H1 (cell line): ENCODE data around the gene TOR1A. TPM values are rescaled to one million over a fixed set of nuclear protein-coding genes. Genes with fewer than 3 reads are reported as not detected.

ENCODE experiments used
- CTCF ChIA-PET: fragments of 300-600 bp; sonication (Branson Sonifier 250); formaldehyde crosslinking; loops from one replicate; lab custom pipeline; 2021; ENCODE audit not compliant: partially characterized antibody; lab: Charles Lee
- POLR2A ChIA-PET: fragments of 300-600 bp; sonication (Branson Sonifier 250); formaldehyde crosslinking; loops from one replicate; lab custom pipeline; 2021; ENCODE audit warnings: inconsistent platforms; ENCODE audit not compliant: partially characterized antibody; lab: Charles Lee
- DNase-seq, 2 experiments: peaks; one replicate each; pipeline versions ENCODE4 v3.0.0 to v3.0.0-alpha.2; 2010 to 2022; ENCODE audit warnings: low spot score in 2 of 2, low read depth in 1 of 2, mixed read lengths in 1 of 2
- FAIRE-seq: peaks from 2 replicates; lab custom pipeline; 2011; peaks lifted over from hg19 to GRCh38; lab: Jason Lieb, UNC
- H2AFZ ChIP-seq: 2 replicates; pipeline ENCODE4 v1.8.1; 2012; ENCODE audit warnings: low read length, inconsistent platforms
- H2AK5ac ChIP-seq: 2 replicates; pipeline ENCODE4 v1.6.1; 2013; ENCODE audit warnings: low read depth, low read length
- H2BK120ac ChIP-seq: replicated peaks from 2 replicates; pipeline ENCODE3; 2013; ENCODE audit warnings: low read depth, low read length, inconsistent platforms
- H2BK12ac ChIP-seq: 2 replicates; pipeline ENCODE4 v1.6.1; 2013; ENCODE audit warnings: low read depth, low read length
- H2BK15ac ChIP-seq: 2 replicates; pipeline ENCODE4 v1.6.1; 2013; ENCODE audit warnings: low read length
- H2BK20ac ChIP-seq: 2 replicates; pipeline ENCODE4 v1.6.1; 2013; ENCODE audit warnings: low read length
- H2BK5ac ChIP-seq: 2 replicates; pipeline ENCODE4 v1.6.1; 2013; ENCODE audit warnings: low read depth, low read length
- H3K14ac ChIP-seq: 2 replicates; pipeline ENCODE4 v1.6.1; 2013; ENCODE audit warnings: inconsistent platforms; ENCODE audit not compliant: insufficient read length
- H3K18ac ChIP-seq: 2 replicates; pipeline ENCODE4 v1.6.1; 2013; ENCODE audit warnings: low read length; ENCODE audit errors: extremely low read depth
- H3K23ac ChIP-seq: 2 replicates; pipeline ENCODE4 v1.6.1; 2013; ENCODE audit warnings: inconsistent platforms; ENCODE audit not compliant: insufficient read length
- H3K23me2 ChIP-seq: 2 replicates; pipeline ENCODE4 v1.6.1; 2013; ENCODE audit warnings: low read depth, low read length
- H3K27ac ChIP-seq: 2 replicates; pipeline ENCODE4 v1.6.1; 2011; ENCODE audit warnings: low read depth, low read length, inconsistent platforms
- H3K27me3 ChIP-seq, 4 experiments: replicated peaks in 1 of 4; 1 replicate in 1 of 4; 2 replicates in 3 of 4; pipeline versions ENCODE4 v1.6.1 to v1.8.1; 2011 to 2013; ENCODE audit warnings: low read length in 3 of 4, mild to moderate bottlenecking in 3 of 4, inconsistent platforms in 2 of 4, mixed read lengths in 2 of 4, moderate library complexity in 1 of 4; ENCODE audit not compliant: control insufficient read depth in 3 of 4, insufficient read depth in 3 of 4; ENCODE audit errors: extremely low read depth in 1 of 4
- H3K36me3 ChIP-seq, 4 experiments: 2 replicates each; pipeline versions ENCODE4 v1.6.1 to v1.8.1; 2011 to 2013; ENCODE audit warnings: mild to moderate bottlenecking in 4 of 4, low read length in 3 of 4, moderate library complexity in 2 of 4, control low read depth in 1 of 4, inconsistent platforms in 1 of 4; ENCODE audit not compliant: insufficient read depth in 4 of 4, control insufficient read depth in 2 of 4
- H3K4ac ChIP-seq: replicated peaks from 2 replicates; pipeline ENCODE3; 2013; ENCODE audit warnings: low read length, low read depth, mixed read lengths, inconsistent platforms; ENCODE audit not compliant: insufficient read length
- H3K4me1 ChIP-seq, 4 experiments: replicated peaks in 1 of 4; 1 replicate in 1 of 4; 2 replicates in 3 of 4; pipeline versions ENCODE4 v1.6.1 to v1.8.1; 2011 to 2013; ENCODE audit warnings: low read length in 3 of 4, inconsistent platforms in 2 of 4, mixed read lengths in 1 of 4; ENCODE audit not compliant: insufficient read depth in 4 of 4, control insufficient read depth in 3 of 4
- H3K4me2 ChIP-seq, 2 experiments: 2 replicates each; pipeline versions ENCODE4 v1.6.1 to v1.8.1; 2011 to 2013; ENCODE audit warnings: low read depth in 2 of 2, low read length in 2 of 2, control low read depth in 1 of 2, inconsistent platforms in 1 of 2, mild to moderate bottlenecking in 1 of 2; ENCODE audit not compliant: insufficient read depth in 1 of 2
- H3K4me3 ChIP-seq, 4 experiments: fragments of 200-600, 300-600 bp in 1 of 4; sonication (generic), shearing (Covaris generic), sonication (Bioruptor Twin) in 1 of 4; 2 replicates each; pipeline versions ENCODE4 v1.5.1 to v1.8.1; 2011 to 2016; ENCODE audit warnings: low read length in 4 of 4, low read depth in 3 of 4, control low read depth in 2 of 4, inconsistent platforms in 2 of 4, mild to moderate bottlenecking in 2 of 4, mixed read lengths in 1 of 4, moderate library complexity in 1 of 4; ENCODE audit not compliant: insufficient read depth in 2 of 4; ENCODE audit errors: extremely low read depth in 1 of 4
- H3K56ac ChIP-seq: replicated peaks from 2 replicates; pipeline ENCODE3; 2013; ENCODE audit warnings: low read depth, mild to moderate bottlenecking, mixed read lengths, low read length, inconsistent platforms; ENCODE audit not compliant: insufficient read length
- H3K79me1 ChIP-seq: 2 replicates; pipeline ENCODE4 v1.6.1; 2013; ENCODE audit warnings: low read depth, low read length, control low read depth
- H3K79me2 ChIP-seq, 2 experiments: 2 replicates each; pipeline versions ENCODE4 v1.6.1 to v1.8.1; 2012 to 2013; ENCODE audit warnings: low read length in 2 of 2, mild to moderate bottlenecking in 2 of 2, inconsistent platforms in 1 of 2; ENCODE audit not compliant: insufficient read depth in 2 of 2, control insufficient read depth in 1 of 2
- H3K9ac ChIP-seq, 4 experiments: replicated peaks in 1 of 4; 1 replicate in 1 of 4; 2 replicates in 3 of 4; pipeline versions ENCODE4 v1.6.1 to v1.8.1; 2011 to 2013; ENCODE audit warnings: low read depth in 3 of 4, low read length in 3 of 4, control low read depth in 2 of 4, mild to moderate bottlenecking in 2 of 4, moderate library complexity in 2 of 4, inconsistent platforms in 1 of 4; ENCODE audit errors: extremely low read depth in 1 of 4
- H3K9me3 ChIP-seq, 2 experiments: 2 replicates each; pipeline versions ENCODE4 v1.6.1 to v1.8.1; 2012 to 2013; ENCODE audit warnings: mild to moderate bottlenecking in 2 of 2, moderate library complexity in 2 of 2, control low read depth in 1 of 2, inconsistent platforms in 1 of 2, low read depth in 1 of 2, low read length in 1 of 2, mixed read lengths in 1 of 2; ENCODE audit not compliant: insufficient read depth in 2 of 2
- H4K20me1 ChIP-seq, 2 experiments: replicated peaks in 1 of 2; 2 replicates each; pipeline versions ENCODE3 to v1.8.1; 2011 to 2013; ENCODE audit warnings: inconsistent platforms in 2 of 2, low read length in 2 of 2, mild to moderate bottlenecking in 1 of 2; ENCODE audit not compliant: insufficient read depth in 2 of 2, control insufficient read depth in 1 of 2
- H4K5ac ChIP-seq: 2 replicates; pipeline ENCODE4 v1.6.1; 2013; ENCODE audit warnings: low read length, low read depth, mixed read lengths, inconsistent platforms; ENCODE audit not compliant: insufficient read length
- H4K8ac ChIP-seq: 2 replicates; pipeline ENCODE4 v1.8.0; 2013; ENCODE audit warnings: mild to moderate bottlenecking, moderate library complexity, low read length, inconsistent platforms; ENCODE audit not compliant: insufficient read depth; ENCODE audit errors: extremely low read depth
- H4K91ac ChIP-seq: replicated peaks from 2 replicates; pipeline ENCODE3; 2013; ENCODE audit warnings: low read length, mixed read lengths, inconsistent platforms; ENCODE audit not compliant: insufficient read length
- BCL11A ChIP-seq, 2 experiments: IDR thresholded peaks; one replicate each; pipeline ENCODE4 v1.6.1; 2011; ENCODE audit warnings: low read depth in 2 of 2, low read length in 2 of 2, mild to moderate bottlenecking in 2 of 2
- BRCA1 ChIP-seq: IDR thresholded peaks from 2 replicates; pipeline ENCODE4 v1.6.1; 2012; ENCODE audit warnings: low read depth, low read length, improper control_type of control experiment
- CHD1 ChIP-seq: IDR thresholded peaks from 2 replicates; pipeline ENCODE4 v1.6.1; 2012; ENCODE audit warnings: low read depth, low read length, improper control_type of control experiment
- CTBP2 ChIP-seq: IDR thresholded peaks from 2 replicates; pipeline ENCODE4 v1.7.0; 2011; ENCODE audit warnings: borderline replicate concordance, mild to moderate bottlenecking, moderate library complexity, mixed read lengths, low read length; ENCODE audit not compliant: insufficient read depth, insufficient read length
- EZH2 ChIP-seq: fragments of 200-600 bp; sonication (generic); IDR thresholded peaks from 2 replicates; pipeline ENCODE4 v1.7.1; 2012; ENCODE audit warnings: low read depth, mild to moderate bottlenecking, moderate library complexity, low read length, inconsistent platforms; ENCODE audit not compliant: severe bottlenecking
- PHF8 ChIP-seq: fragments of 200-600 bp; sonication (generic); conservative IDR thresholded peaks from 2 replicates; pipeline ENCODE4 v1.7.1; 2012; ENCODE audit warnings: low read depth, mild to moderate bottlenecking, inconsistent platforms, low read length, moderate library complexity
- RFX5 ChIP-seq: IDR thresholded peaks from 2 replicates; pipeline ENCODE4 v1.6.1; 2011; ENCODE audit warnings: low read depth, low read length, improper control_type of control experiment, borderline replicate concordance
- TBP ChIP-seq: IDR thresholded peaks from 2 replicates; pipeline ENCODE4 v1.6.1; 2011; ENCODE audit warnings: low read depth, low read length, improper control_type of control experiment
- WGBS, 2 experiments: shearing (Covaris generic) in 1 of 2; methylation state at CpG; one replicate each; pipeline versions ENCODE4 v1.1.6 to v1.1.7; 2013 to 2015; ENCODE audit warnings: low lambda C conversion rate in 2 of 2, mixed read lengths in 2 of 2, inconsistent platforms in 1 of 2, low coverage in 1 of 2, missing lambda C conversion rate in 1 of 2; ENCODE audit not compliant: insufficient replicate concordance in 2 of 2, insufficient coverage in 1 of 2, insufficient read length in 1 of 2; ENCODE audit errors: extremely low coverage in 1 of 2, missing lambda C conversion rate in 1 of 2; 5-methylcytosine and 5-hydroxymethylcytosine counted together
- polyA plus RNA-seq, 7 experiments: library from polyadenylated mRNA; depleted of rRNA in 3 of 7; stranded (reverse) in 5 of 7; unstranded in 2 of 7; fragments of >200 nt in 5 of 7; fragments of 200-250 nt in 2 of 7; gene quantifications; 1 replicate in 5 of 7; 2 replicates in 1 of 7; 4 replicates in 1 of 7; pipeline versions ENCODE4 v1.2.1 to v1.2.3, GENCODE V29; 2011 to 2013; ENCODE audit warnings: missing spikeins in 2 of 7, mixed read lengths in 2 of 7
- total RNA-seq: library from RNA; stranded (reverse); fragmentation: NEBNext Ultra II Directional; extraction: Animal tissue kit (Norgen Biotek cat#: 25700); gene quantifications from 2 replicates; pipeline ENCODE4 v1.2.1, GENCODE V29; 2021
- TF ChIP-seq, protein P1 (sequence below): IDR thresholded peaks from 2 replicates; pipeline ENCODE4 v1.6.1; 2012; ENCODE audit warnings: low read length, inconsistent platforms

Gene TOR1A
- total and polyA plus RNA-seq, 2 of the 8 experiments (the other 6 are each of a cell fraction or from before 2014, with no cell fraction given), result 37.6 to 46.7 TPM

DNA sequence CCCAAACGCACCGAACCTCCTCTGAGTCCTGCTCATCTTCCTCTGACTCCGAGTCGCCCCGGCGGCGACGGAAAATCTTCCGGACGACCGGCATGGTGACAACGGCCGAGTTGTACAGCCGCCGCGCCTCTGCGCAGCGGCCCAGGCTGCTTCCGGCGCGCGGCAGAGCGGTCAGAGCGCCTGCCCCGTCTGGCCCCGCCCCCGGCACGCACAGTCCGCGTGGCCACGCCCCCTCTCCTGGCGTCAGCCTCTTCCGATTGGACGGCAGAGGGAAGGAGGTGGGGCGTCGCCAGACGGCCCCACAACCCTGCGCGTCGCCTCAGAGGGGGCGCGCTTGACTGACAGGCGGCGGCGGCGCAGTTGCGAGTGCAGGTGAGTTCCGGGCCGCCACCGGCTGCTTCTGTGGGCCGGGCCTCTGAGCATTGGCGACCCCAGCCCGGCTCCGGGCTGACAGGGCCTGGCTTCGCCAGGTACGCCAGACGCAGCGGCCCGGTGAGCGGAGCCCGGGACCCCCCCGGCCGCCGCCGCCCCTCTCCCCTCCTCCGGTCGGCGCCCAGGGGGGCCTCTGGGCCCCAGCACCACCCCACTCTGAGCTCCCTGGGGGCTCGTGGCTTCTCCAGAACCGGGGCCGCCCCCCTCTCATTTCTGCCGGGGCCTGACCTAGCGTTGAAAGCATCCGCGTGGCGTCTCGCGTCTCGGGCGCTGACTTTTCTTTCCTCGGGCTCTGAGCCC is 11.4 kb upstream of the TOR1A start, which contains the start of the genes C9orf78 and USP20:
TSS of gene C9orf78 (minus strand) at position 148 of the 732 bp plus-strand sequence. CDS start at position 94, 54 bp downstream.
TSS of gene USP20 (plus strand) at position 331 of the 732 bp plus-strand sequence. CDS start 17,098 bp downstream, outside the sequence.
- peak within 1 kb of the TSS; percentile 54 to 73 (median 70) for H3K9ac ChIP-seq
- no peak within 1 kb of the TSS for H2BK5ac ChIP-seq
- H3K4me2 ChIP-seq, result peak within 1 kb of the TSS; percentile 87 to 97
- H3K4me1 ChIP-seq, result peaks cover 5 to 14% (median 9%) of the 10 kb centered on the region in 4 experiments; a peak in 6 of 7 replicates
- peaks cover 0 to 3% of the 10 kb centered on the region in 2 experiments for H4K20me1 ChIP-seq
- POLR2A ChIA-PET, result interaction anchor here (0.6 to 1.6 kb wide), 5 partner anchors 9 to 23 kb away, joined by 3 to 6 read pairs (median 3); partner anchors contain the start of gene TOR1A
- peak within 1 kb of the TSS; percentile 60 for H3K56ac ChIP-seq
- no peak within 1 kb of the TSS for H2BK12ac ChIP-seq
- H3K14ac ChIP-seq, result no peak within 1 kb of the TSS
- H3K79me1 ChIP-seq, result peaks cover 6% of the 10 kb centered on the region
- FAIRE-seq (no peak), DNase-seq (peak; percentile 93 to 96)
- H3K79me2 ChIP-seq, result peaks cover 0 to 12% of the 10 kb centered on the region in 2 experiments; a peak in 2 of 4 replicates
- WGBS, 2 experiments, result 2% methylated on average over 57 of the region's 81 CpGs; no CpG with 5 or more reads in 1 of the 2 experiments
- peak within 1 kb of the TSS; percentile 90; the same call in 1 of the 2 replicates for H4K8ac ChIP-seq
- no peak within 1 kb of the TSS for H3K18ac ChIP-seq
- no peak within 1 kb of the TSS for H2BK20ac ChIP-seq
- H3K27me3 ChIP-seq, result no peaks in the 10 kb centered on the region; a peak in 1 of 7 replicates
- no peaks in the 10 kb centered on the region for H3K9me3 ChIP-seq
- peak within 1 kb of the TSS; percentile 17 for H4K91ac ChIP-seq
- no peak within 1 kb of the TSS for H4K5ac ChIP-seq
- CTCF ChIA-PET, result interaction anchor here (0.8 to 1.1 kb wide), 3 partner anchors 13 to 122 kb away, joined by 3 read pairs; no protein-coding TSS in a partner anchor
- H3K36me3 ChIP-seq, result peaks cover 5 to 15% (median 11%) of the 10 kb centered on the region in 4 experiments; a peak in 7 of 8 replicates
- H2AFZ ChIP-seq, result peak within 1 kb of the TSS; percentile 47; the same call in 1 of the 2 replicates
- peak within 1 kb of the TSS; percentile 80 to 100 (median 99) for H3K4me3 ChIP-seq
- H3K23me2 ChIP-seq, result peaks cover 6% of the 10 kb centered on the region
- H3K27ac ChIP-seq, result no peak within 1 kb of the TSS
- H2AK5ac ChIP-seq, result no peak within 1 kb of the TSS
- H3K4ac ChIP-seq, result no peak within 1 kb of the TSS
- H2BK15ac ChIP-seq, result no peak within 1 kb of the TSS
- H2BK120ac ChIP-seq, result no peak within 1 kb of the TSS
- H3K23ac ChIP-seq, result no peak within 1 kb of the TSS
- TF ChIP-seq EZH2 (no peak), RFX5 (no peak), BRCA1 (no peak), BCL11A (IDR thresholded peaks at IDR 0.05; ENCODE audit: low read depth in 2 of 2, low read length in 2 of 2) (no peak), CHD1 (no peak), PHF8 (peak; percentile 96), CTBP2 (no peak), TBP (peak; percentile 55; the same call in 1 of the 2 replicates)
- TF ChIP-seq, protein P1, sequence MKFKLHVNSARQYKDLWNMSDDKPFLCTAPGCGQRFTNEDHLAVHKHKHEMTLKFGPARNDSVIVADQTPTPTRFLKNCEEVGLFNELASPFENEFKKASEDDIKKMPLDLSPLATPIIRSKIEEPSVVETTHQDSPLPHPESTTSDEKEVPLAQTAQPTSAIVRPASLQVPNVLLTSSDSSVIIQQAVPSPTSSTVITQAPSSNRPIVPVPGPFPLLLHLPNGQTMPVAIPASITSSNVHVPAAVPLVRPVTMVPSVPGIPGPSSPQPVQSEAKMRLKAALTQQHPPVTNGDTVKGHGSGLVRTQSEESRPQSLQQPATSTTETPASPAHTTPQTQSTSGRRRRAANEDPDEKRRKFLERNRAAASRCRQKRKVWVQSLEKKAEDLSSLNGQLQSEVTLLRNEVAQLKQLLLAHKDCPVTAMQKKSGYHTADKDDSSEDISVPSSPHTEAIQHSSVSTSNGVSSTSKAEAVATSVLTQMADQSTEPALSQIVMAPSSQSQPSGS, result no peak
